GM19395 (cell line): ENCODE measurements around the gene WNT3.
"Not testable (repeated sequence)": the region's sequence is repeated elsewhere in the genome, so short reads cannot be mapped to it uniquely, and the experiment has no call there.

ENCODE experiments used
- ATAC-seq: cut with Tn5 transposase; IDR thresholded peaks from one replicate; pipeline ENCODE4 v1.9.1; 2021; ENCODE audit warnings: mild to moderate bottlenecking, moderate library complexity; ENCODE audit not compliant: unreplicated experiment

Gene WNT3, protein sequence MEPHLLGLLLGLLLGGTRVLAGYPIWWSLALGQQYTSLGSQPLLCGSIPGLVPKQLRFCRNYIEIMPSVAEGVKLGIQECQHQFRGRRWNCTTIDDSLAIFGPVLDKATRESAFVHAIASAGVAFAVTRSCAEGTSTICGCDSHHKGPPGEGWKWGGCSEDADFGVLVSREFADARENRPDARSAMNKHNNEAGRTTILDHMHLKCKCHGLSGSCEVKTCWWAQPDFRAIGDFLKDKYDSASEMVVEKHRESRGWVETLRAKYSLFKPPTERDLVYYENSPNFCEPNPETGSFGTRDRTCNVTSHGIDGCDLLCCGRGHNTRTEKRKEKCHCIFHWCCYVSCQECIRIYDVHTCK

DNA sequence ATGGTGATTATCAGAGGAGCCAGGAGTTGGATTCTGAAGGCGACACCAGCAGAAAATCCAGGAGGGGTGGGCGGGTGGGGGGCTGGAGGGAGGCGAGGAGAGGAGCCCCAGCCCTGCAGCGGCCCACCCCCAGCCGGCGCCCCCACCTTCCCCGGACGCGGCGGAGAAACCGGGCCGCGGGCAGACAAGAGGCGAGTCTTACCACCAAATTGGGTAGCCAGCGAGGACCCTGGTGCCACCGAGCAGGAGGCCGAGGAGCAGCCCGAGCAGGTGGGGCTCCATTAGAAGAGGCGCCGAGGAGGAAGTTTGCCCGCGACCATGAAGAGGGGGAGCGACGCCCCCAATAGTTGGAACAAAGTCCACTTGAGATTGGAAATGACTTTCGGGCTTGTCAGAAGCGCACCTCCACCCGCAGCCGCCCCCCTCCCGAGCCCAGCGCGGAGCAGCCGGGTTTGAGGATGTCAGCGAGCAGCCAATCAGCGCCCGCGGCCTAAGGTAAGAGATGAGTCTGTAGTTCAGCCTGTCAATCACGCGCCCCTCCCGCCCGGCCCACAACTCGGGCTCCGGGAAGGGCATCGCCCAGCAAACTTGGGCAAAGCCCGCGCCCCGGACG lies at the start of gene WNT3:
Gene WNT3 (minus strand): TSS at position 377 of the 613 bp plus-strand sequence. CDS start 95 bp downstream, at position 282.
- ATAC-seq, result no peak

DNA sequence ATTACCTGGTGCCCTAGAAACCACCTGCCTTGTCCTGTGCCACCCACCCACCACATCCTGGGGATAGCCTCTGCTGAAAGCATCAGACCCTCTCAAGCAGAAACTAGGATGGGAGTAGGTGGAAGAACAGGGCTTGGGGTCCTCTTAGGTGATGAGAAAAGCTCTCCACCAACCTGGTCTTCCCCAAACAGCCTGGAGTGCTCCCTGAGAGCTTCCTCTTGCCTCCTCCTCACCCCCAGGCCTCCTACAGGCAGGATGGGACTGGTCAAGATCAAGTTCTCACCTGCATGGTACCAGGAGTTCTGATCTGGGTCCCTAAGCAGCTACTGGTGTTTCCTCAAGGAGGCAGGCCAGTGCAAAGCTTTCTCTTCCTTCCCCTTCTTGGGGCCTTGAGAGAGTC lies 48.3 kb upstream of the WNT3 start:
- ATAC-seq, result no peak

DNA sequence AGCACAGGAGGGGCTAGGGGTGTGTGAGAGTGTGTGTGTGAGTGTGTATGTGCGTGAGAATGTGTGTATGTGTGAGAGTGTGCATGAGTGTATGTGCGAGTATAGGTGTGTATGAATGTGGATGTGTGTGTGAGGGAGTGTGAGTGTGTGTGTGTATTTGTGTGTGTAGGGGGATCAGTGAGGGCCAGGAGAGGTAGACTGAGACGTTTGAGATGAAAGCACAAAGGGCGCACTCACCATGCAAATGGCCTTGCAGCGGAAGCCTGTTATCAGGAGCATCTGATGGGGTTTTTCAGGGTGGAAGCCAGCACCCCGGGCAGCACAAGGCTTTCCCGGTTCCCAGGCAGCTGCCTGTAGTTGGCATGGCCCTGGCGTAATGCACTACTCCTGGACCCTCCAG lies 47.8 kb upstream of the WNT3 start:
- no peak for ATAC-seq

DNA sequence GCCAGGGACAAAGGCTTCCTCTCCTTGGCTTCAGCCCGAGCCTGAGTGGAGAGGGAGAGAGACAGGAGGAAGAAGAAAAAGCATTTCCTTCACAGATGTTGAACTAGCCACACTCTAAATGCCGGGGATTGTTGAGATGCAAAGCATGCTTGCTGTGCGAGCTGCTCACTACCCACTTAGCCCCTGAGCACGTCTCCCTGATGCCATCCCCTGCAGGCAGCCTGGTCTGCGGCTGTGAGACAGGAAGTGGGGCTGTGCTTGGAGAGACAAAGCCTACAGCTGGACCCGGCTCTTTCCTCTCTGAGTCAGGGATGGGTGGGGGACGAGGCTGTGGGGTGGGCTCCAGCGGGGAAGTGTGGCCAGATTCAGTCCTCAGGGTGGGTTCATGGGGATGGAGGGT lies 46.6 kb upstream of the WNT3 start:
- no peak for ATAC-seq

DNA sequence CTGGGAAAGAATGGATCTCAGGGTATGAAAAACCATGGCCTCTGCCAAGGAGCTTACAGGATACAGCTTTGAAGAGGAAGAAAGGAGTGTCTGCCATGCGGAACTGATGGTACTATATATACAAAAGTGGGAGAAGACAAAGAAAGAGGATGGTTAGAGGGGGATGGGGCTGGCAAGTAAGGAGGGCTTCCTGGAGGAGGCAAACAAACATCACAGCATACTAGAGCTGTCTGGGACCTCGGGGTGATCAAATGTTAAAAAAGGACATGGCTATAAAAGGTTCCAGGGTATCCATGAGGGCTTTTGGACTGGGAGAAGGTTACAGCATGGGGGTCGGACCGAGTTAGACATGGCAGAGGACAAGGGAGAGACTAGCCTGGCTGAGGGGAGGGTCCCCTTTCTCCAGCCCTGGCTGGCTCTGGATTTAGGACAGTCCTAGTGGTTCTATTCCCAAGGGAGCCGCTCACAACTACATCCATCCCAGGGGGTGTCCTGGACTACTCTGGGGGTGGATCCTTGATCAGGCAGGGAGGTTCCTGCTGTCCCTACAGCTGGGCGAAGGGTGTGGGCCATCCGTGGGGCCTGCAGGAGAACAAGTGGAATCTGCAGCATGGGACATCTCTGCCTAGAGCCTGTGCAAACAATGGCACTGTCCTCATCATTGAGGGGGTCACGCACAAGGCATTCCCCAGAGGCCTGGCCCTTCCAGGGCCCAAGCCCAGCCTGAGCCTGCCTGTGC lies 45.1 kb upstream of the WNT3 start:
- ATAC-seq, result no peak

DNA sequence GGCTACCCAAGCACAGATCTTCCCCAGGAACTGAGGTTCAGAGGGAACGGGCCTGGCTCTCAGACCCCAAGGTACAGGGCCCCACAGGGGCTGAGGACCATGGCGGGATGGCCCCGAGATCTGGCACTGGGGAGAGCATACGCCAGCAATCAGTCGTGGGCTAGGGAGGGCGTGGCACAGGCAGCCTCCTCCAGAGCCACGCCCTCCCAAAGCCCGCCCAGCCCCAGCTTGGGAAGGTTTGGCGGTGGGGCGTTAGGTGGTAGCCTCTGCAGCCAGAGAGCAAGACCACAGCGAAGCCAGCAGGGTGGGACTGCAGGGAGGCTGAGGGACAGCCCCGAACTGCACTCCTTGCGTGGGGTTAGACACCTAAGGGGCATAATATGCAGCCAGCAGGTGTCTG lies 44.5 kb upstream of the WNT3 start:
- ATAC-seq, result no peak

DNA sequence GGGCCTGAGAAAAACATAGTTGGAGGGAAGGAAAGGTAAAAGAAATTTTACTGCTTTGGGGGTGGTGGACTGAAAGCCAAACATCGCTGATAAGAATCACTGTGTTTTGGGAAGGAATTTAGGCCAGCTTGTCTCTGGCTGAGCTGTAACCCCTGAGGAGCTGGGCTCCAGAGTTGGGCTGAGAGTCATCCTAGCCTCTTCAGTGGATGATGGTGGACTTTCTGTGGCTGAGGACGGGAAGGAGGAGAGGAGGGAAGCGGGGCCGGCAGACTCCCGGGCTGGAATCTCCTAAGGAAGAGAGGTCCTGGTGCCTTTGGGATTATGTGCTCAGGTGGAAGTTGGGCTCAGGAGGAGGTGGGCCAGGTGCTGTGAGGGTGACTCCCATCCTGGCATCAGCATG lies 41.5 kb upstream of the WNT3 start:
- no peak for ATAC-seq

DNA sequence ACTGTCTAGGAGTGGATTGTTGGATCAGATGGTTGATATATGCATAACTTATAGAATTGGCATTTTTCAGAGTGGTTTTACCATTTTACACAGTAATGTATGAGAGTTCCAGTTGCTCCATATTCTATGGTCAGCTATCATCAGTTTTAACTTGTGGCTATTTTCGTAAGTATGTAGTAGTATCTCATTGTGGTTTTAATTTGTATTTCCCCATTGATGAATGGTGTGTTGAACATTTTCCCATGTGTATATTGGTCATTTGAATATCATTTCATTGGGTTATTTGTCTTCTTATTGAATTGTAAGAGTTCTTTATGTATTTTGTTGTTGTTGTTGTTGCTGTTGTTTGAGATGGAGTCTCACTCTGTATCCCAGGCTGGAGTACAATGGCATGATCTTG lies 39.1 kb upstream of the WNT3 start:
- ATAC-seq, result no peak

DNA sequence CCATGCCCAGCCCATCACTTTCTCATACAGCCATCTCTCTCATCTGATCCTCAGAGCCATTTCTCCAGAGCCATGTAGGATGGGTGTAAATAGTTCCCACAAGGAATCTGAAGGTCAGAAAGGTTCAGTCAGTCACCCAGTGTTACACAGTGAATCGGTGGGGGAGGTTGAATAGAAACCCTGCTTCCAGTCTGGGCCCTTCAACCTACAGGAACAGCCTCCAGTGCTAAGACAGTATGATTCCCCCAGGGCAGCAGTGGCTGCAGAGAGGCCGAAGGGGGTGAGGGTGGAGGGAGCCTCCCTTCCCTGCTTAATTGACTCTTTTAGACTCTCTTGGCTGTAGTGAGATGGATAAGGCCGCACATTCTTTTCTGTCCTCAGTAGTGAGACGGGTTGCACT lies 36.5 kb upstream of the WNT3 start:
- no peak for ATAC-seq

DNA sequence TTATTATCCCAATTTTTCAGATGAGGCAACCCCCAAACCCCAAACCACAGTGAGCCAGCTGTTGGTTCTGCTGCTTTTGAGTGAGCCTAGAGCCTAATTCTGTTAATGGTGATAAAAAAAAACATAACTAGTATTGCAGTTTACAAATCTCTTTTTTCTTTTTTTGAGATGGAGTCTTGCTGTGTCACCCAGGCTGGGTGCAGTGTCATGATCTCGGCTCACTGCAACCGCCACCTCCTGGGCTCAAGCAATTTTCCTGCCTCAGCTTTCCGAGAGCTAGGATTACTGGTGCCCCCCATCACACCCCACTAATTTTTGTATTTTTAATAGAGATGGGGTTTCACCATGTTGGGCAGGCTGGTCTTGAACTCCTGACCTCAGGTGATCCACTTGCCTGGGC lies 36.0 kb upstream of the WNT3 start:
- ATAC-seq, result no peak

DNA sequence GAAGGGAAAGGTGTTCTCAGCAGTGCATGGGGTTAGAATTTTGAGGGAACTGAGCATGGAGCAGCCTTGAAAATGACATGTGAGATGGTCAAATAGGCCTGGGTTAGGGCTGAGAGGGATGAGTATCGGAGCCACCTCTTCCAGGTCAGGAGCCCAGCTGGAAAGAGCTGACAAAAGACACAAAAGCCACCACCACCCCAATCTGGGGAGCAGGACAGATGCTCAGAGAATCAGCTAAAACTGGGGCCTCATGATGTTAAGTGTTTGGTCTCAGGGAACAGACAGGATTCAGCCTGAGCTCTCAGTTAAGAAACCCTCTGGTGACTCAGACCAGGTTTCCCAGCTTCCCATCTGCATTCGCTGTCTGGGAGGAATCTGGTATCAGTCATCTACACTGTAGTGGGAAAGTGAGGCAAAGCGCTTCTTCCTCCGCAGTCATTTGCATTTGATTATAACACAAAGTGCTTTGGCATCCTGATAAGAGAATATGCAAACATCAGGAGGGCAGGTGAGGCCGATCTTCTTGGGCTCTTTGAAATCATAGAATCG lies 35.5 kb upstream of the WNT3 start:
- ATAC-seq, result no peak

DNA sequence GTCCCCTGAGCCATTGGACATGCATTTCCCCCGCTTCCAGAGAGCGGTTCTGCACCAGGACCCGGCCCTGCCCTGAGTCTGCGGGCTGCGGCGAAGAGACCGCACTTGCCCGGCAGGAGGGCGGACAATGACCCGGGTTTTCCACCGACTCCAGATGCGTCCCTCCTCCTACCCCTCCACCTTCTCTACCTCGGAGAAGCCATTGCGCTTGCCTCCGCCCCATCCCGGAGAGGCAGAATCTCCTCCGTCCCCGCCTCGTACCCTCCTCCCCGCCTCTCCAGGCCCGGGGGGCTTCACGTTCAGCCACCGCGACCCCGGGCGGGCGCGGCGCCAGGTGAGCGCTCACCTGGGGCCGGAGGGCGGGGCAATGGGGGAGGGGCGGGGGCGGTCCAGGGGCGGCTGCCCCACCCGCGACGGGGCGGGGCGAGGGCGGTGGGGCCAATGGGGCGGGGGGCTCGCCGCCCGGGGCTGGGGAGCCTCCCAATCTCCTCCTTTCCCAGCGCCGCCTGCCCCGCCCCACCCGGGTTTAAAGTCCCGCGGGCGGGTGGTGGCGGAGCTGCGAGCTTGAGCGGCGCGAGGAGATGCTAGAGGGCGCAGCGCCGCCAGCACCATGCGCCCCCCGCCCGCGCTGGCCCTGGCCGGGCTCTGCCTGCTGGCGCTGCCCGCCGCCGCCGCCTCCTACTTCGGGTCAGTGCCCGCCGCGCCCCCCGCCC lies 32.7 kb upstream of the WNT3 start, which contains the start of gene WNT9B:
Gene WNT9B (plus strand): TSS at position 555 of the 713 bp plus-strand sequence. CDS start 56 bp downstream, at position 611.
- ATAC-seq, result no peak

DNA sequence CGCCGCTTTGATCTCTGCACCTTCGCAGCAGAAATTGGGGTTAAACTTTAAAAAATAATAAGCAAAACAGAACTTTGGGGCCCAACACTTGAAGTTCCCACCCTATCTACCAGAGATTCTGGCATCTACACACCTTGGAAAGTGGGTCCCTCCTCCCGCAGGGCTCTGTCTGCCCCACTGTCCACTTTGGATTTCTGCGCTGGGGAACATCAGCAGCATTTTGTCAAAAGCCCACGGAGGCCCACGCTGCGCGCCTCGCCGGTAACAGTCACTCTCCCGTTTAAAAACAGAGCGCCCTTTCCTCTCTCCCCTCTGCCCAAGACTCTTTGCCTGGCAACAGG lies 32.2 kb upstream of the WNT3 start:
- ATAC-seq, result no peak

DNA sequence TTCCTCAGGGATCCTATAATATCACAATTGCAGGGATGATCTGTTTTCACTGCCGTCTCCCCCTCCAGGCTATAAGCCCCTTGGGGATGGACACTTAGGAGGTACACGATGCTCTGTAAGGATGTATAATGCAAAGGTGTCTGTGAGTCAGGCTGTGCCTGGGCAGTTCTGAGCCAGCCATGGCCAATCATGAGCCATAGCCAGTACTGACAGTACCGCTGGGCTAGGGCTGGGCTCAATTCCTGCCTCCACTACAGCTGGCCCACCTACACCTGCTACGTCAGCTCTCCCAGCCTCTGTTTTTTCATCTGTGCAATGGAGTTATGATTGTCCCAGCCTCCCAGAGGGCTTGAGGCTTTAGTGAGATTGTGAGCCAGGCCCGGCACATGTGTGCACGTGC lies 30.0 kb upstream of the WNT3 start:
- ATAC-seq, result no peak

DNA sequence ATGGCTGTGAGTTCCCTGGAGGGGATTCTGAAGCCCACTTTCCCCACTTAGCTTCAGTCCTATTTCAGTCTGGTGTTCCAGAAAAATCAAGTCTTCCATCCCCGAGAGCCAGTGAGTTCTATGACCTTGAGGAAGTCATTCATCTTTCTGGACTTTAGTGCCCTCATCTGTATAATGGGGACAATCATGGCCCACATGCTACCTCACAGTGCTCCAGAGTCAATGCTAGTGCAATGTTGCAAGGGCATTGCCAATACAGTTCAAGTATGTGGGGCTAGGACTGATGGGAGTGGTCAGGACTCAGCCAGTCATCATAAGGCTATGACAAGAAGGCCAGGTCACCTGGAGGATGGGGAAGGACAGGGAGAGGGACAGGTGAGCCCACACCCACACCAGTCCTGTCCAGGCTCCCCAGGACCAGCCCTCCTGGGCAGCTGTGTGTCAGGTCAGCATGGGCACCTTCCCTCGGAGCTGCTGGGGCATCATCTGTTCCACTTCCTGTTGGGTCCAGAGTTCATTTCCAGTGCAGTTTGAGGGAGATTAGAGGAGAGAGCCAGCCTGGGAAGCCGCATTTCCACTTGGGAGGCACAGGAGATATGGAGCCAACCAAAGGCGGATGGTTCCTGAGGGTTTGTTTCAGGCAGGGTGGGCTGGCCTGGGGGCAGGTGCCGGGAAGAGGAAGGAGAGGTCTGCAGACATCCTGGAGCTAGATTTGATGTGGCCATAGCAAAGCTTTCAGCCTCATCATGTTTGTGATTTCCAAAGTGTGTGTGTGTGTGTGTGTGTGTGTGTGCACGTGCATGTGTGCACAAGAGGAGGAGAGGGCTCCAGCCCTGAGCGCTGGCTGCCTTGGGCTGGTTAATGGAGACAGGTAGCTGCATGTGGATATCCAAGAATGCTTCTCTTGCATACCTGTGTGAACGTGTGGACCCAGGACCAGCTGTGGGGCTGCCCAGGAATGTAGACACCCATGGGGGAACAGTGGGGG lies 29.0 kb upstream of the WNT3 start:
- ATAC-seq, result no peak

DNA sequence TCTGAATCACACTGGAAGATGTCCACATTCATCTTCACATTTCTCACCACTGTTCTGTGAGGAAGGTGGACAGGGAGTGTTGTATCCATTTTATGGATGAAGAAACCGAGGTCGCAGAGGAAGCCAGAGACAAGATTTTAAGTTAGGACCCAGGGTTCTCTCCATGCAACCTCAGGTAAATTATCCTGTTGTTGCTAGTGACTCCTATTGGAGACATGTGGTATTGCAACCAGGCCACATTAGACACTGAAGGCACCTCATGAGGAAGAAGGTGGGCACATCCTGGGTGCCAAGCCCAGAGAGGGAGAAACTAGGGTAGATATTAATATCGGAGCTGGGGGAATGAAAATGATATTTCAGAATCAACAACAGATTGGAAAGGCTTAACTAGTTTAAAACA lies 24.3 kb upstream of the WNT3 start:
- no peak for ATAC-seq

DNA sequence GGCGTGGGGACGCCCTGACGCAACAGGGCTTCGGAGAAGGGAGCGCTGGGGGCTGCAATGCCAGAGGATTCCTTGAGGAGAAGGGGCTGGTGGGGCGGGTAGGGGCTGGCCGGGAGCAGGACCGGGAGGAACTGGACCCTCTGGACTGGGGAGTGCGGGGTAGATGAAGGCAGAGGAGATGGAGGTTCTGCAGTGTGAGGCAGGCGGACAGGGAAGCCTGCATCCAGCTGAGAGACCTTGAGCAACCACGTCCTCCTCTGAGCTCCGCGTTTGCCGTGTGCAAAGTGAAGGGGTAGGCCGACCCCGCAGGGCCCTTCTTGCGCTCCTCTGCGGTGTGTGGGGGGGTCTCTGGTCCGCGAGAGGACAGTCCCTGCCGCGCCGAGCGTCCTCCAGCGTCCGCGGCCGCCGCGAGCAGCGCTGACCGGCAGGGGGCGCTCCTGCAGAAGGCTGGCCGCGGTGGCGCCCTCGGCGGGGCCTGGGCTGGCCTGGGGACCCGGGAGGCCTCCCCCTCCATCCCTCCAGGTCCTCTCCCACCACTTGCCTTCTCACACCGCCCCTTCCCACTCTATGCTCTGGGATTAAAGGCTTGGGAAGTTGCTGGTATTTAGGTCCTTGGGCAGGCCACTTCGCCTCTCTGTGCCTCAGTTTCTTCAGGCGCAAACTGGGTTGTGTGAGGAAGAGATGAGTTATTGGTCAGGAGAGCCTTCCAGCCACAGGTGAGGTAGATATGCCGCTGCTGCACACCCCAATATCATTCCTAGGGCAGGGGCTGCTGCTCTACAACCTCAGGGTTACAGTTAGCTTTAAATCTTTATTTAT lies 23.3 kb upstream of the WNT3 start:
- ATAC-seq, result no peak

DNA sequence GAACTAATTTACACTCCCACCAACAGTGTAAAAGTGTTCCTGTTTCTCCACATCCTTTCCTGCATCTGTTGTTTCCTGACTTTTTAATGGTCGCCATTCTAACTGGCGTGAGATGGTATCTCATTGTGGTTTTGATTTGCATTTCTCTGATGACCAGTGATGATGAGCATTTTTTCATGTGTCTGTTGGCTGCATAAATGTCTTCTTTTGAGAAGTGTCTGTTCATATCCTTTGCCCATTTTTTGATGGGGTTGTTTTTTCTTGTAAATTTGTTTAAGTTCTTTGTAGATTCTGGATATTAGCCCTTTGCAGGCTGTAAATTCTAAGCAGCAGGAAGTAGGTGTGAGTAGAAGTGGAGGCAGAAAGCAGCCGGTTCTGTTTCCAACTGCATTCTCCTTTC lies 22.1 kb upstream of the WNT3 start:
- not testable (repeated sequence) for ATAC-seq

DNA sequence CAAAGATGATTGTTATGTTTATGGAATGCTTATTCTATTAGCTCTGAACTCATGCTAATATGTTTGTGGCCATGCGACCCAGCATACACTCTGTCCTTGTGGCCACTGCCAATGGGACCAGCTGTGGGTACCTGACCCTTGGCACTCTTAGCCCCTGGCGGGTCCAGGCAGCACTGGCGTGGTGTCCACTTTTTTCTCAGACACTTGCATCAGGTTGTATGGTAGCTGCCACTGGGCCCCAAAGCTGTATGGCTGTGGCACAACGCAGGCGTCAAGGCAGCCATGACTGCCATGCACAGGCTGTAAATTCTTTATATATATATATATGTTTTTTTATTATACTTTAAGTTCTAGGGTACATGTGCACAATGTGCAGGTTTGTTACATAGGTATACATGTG lies 20.7 kb upstream of the WNT3 start:
- ATAC-seq, result no peak
